MCF 10A (cell line): ENCODE measurements around the gene FILIP1L. TPM values are rescaled to one million over a fixed set of nuclear protein-coding genes. Genes with fewer than 3 reads are reported as not detected.
A peak's percentile ranks its signal among the peaks of the same experiment; 100 is the strongest.

Experiments
- BruUV-seq: library from RNA; stranded (reverse); fragments of 400-500 nt; replicated peaks from 2 replicates; lab custom pipeline; 2021; lab: Mats Ljungman, UMichigan
- CTCF ChIA-PET: fragments of 300-600 bp; sonication (Branson Sonifier 250); formaldehyde crosslinking; extraction: SDS; loops from one replicate; lab custom pipeline; 2021; ENCODE audit warnings: antibody characterized with exemption, inconsistent platforms; lab: Yijun Ruan, JAX
- POLR2A ChIA-PET: fragments of 300-600, 350-650 bp; sonication (Branson Sonifier 250); formaldehyde crosslinking; extraction: SDS; loops from one replicate; lab custom pipeline; 2020; ENCODE audit warnings: antibody characterized with exemption, inconsistent platforms; lab: Yijun Ruan, JAX
- DNase-seq: peaks from one replicate; pipeline ENCODE4 v3.0.0-alpha.2; 2018; ENCODE audit not compliant: unreplicated experiment
- H3K27ac Mint-ChIP-seq: one replicate; pipeline ENCODE4 v1.8.0; 2022; ENCODE audit warnings: mild to moderate bottlenecking, low read depth, mixed read lengths; ENCODE audit not compliant: unreplicated experiment
- H3K27me3 Mint-ChIP-seq: one replicate; pipeline ENCODE4 v1.8.0; 2022; ENCODE audit warnings: mixed read lengths; ENCODE audit not compliant: insufficient read depth, unreplicated experiment
- H3K36me3 Mint-ChIP-seq: one replicate; pipeline ENCODE4 v1.8.0; 2022; ENCODE audit warnings: mild to moderate bottlenecking, moderate library complexity, mixed read lengths; ENCODE audit not compliant: insufficient read depth, unreplicated experiment
- H3K4me1 Mint-ChIP-seq: one replicate; pipeline ENCODE4 v1.8.0; 2022; ENCODE audit warnings: mixed read lengths; ENCODE audit not compliant: insufficient read depth, unreplicated experiment
- H3K4me3 Mint-ChIP-seq: one replicate; pipeline ENCODE4 v1.8.0; 2022; ENCODE audit warnings: mild to moderate bottlenecking, moderate library complexity, mixed read lengths; ENCODE audit not compliant: unreplicated experiment
- H3K9me3 Mint-ChIP-seq: one replicate; pipeline ENCODE4 v1.8.0; 2022; ENCODE audit warnings: mixed read lengths; ENCODE audit not compliant: unreplicated experiment
- CTCF ChIP-seq: fragments of 200-600 bp; IDR thresholded peaks from one replicate; pipeline ENCODE4 v1.8.0; 2022; ENCODE audit warnings: antibody characterized with exemption, mild to moderate bottlenecking; ENCODE audit not compliant: unreplicated experiment
- intact Hi-C: fragments of 100-400 bp; cut with micrococcal nuclease; formaldehyde crosslinking; loops from 2 replicates; pipeline ENCODE4 v1.14.1; 2022
- total RNA-seq: library from RNA; stranded (reverse); gene quantifications from 2 replicates; pipeline ENCODE4 v1.2.3, GENCODE V29; 2022

The FILIP1L gene
- total RNA-seq, 1 experiment from 2014 or later = 2.4 TPM

DNA sequence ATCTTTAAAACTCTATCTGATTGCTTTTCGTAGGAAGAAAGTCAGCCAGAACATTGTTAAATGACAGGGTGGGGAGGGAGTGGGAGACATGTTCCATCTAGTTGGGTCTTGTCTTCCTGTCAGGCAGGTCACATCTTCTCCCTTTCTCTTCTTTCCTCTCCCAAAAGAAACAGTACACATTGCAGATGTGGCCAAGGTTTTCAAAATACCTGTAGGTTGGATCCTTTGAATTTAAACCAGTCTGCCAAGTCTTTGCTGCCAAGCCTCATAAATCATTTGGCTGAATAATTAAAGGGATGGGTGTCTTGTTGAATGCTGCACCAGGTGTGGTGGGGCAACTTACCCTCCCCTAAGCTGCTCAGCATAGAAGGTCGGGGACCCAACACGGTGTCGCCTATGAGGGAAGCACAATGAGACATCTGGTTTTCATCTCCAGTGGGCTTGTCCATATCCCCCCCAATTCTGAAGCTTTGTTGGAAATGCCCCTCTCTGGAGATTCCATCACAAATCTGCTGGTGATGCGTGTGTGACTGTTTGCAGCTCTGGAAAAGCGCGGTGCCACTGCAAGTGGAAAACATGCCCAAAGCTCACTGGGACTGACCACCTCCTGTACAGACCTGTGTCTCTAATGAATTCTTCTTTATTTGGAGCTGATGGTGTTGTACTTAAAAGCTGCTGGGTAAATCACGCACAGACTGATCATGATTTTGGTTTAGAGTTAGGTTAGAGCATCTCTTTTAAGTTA lies 112.6 kb downstream of the FILIP1L start:
- POLR2A ChIA-PET = interaction anchor here (0.5 to 4.9 kb wide), 23 partner anchors 8 to 599 kb away, joined by 3 to 32 read pairs (median 6); partner anchors contain the start of gene TBC1D23
- intact Hi-C loops = loop anchor here (5.0 kb wide), 2 partner anchors 41 to 74 kb away; no protein-coding TSS in a partner anchor
- DNase-seq = peak; percentile 60
- CTCF ChIA-PET = interaction anchor here (0.5 to 3.1 kb wide), 14 partner anchors 10 to 1099 kb away, joined by 3 to 19 read pairs (median 4); no protein-coding TSS in a partner anchor
- Mint-ChIP-seq H3K27me3 (no peaks in the 10 kb centered on the region), H3K27ac (peak overlapping the region; percentile 75), H3K36me3 (no peaks in the 10 kb centered on the region), H3K4me3 (no peak overlapping the region), H3K9me3 (no peaks in the 10 kb centered on the region), H3K4me1 (peaks cover 53% of the 10 kb centered on the region)
- no peak for TF ChIP-seq CTCF
- no TSS peak for BruUV-seq

GRCh38 chr3:100001083-100001482 lies 113.2 kb downstream of the FILIP1L start:
- DNase-seq = no peak
- Mint-ChIP-seq H3K9me3 (peaks cover 6% of the 10 kb centered on the region), H3K4me3 (no peak overlapping the region), H3K4me1 (peaks cover 49% of the 10 kb centered on the region), H3K36me3 (no peaks in the 10 kb centered on the region), H3K27me3 (no peaks in the 10 kb centered on the region), H3K27ac (peak overlapping the region; percentile 75)
- no peak for TF ChIP-seq CTCF
- no TSS peak for BruUV-seq
- intact Hi-C loops = loop anchor here (5.0 kb wide), 2 partner anchors 41 to 74 kb away; no protein-coding TSS in a partner anchor
- ChIA-PET CTCF (interaction anchor here (0.6 to 3.1 kb wide), 4 partner anchors 36 to 318 kb away, joined by 3 to 19 read pairs (median 3); no protein-coding TSS in a partner anchor), POLR2A (interaction anchor here (0.6 to 4.9 kb wide), 7 partner anchors 9 to 260 kb away, joined by 3 to 30 read pairs (median 11); partner anchors contain the start of gene TBC1D23)

- Mint-ChIP-seq H3K27ac (no peak overlapping the region), H3K36me3 (no peaks in the 10 kb centered on the region), H3K4me3 (no peak overlapping the region), H3K27me3 (no peaks in the 10 kb centered on the region), H3K4me1 (peaks cover 40% of the 10 kb centered on the region), H3K9me3 (peaks cover 9% of the 10 kb centered on the region)
- no peak for DNase-seq
- no peak for TF ChIP-seq CTCF
- intact Hi-C loops = no loop called here
- ChIA-PET POLR2A (interaction anchor here (1.4 kb wide), 1 partner anchor 12 kb away, joined by 3 read pairs; no protein-coding TSS in a partner anchor), CTCF (interaction anchor here (1.0 to 3.1 kb wide), 2 partner anchors 155 to 167 kb away, joined by 3 to 19 read pairs; no protein-coding TSS in a partner anchor)
- BruUV-seq = no TSS peak
Measured at GRCh38 chr3:99999536-99999935, 114.8 kb downstream of the FILIP1L start.

- intact Hi-C loops = no loop called here
- Mint-ChIP-seq H3K4me1 (peaks cover 25% of the 10 kb centered on the region), H3K27me3 (no peaks in the 10 kb centered on the region), H3K27ac (no peak overlapping the region), H3K9me3 (peaks cover 9% of the 10 kb centered on the region), H3K4me3 (no peak overlapping the region), H3K36me3 (no peaks in the 10 kb centered on the region)
- TF ChIP-seq CTCF = no peak
- CTCF ChIA-PET = interaction anchor here (1.2 to 1.8 kb wide), 2 partner anchors 24 to 257 kb away, joined by 3 read pairs; no protein-coding TSS in a partner anchor
- no TSS peak for BruUV-seq
- POLR2A ChIA-PET = no interaction called here
- no peak for DNase-seq
Measured at GRCh38 chr3:99997293-99997692, 117.0 kb downstream of the FILIP1L start.
